ENCODE data around the gene RPL39.
"Not testable (repeated sequence)": the region's sequence is repeated elsewhere in the genome, so short reads cannot be mapped to it uniquely, and the experiment has no call there.

Gene RPL39

GRCh38 chrX:119791437-119792231 is at the start of gene RPL39:
Gene RPL39, minus strand, starts transcription at chrX:119791630. Its CDS starts 54 bp downstream, at chrX:119791576.
- peaks cover 18% of the 10 kb centered on the region for H3K4me1 Mint-ChIP-seq

GRCh38 chrX:119833905-119834304 is 42.5 kb upstream of the RPL39 start:
- Mint-ChIP-seq H3K4me3 (no peak overlapping the region), H3K4me1 (no peaks in the 10 kb centered on the region), H3K27ac (ENCODE audit: low read depth) (no peak overlapping the region), H3K36me3 (ENCODE audit: insufficient read depth) (peaks cover 54% of the 10 kb centered on the region), H3K9me3 (no peaks in the 10 kb centered on the region), H3K27me3 (no peaks in the 10 kb centered on the region)
- no peak for DNase-seq (ENCODE audit: low spot score in 2 of 2)
- ATAC-seq (replicated peaks; ENCODE audit: extremely low read depth, poor library complexity, severe bottlenecking): no peak

More at GRCh38 chrX:119791437-119792231, at the start of gene RPL39:
- no peaks in the 10 kb centered on the region for H3K9me3 Mint-ChIP-seq
- peak within 1 kb of the TSS; percentile 91 for H3K4me3 Mint-ChIP-seq
- H3K36me3 Mint-ChIP-seq (ENCODE audit: insufficient read depth): peaks cover 25% of the 10 kb centered on the region
- DNase-seq (ENCODE audit: low spot score in 2 of 2) (peak; percentile 55 to 73), ATAC-seq (replicated peaks; ENCODE audit: extremely low read depth, poor library complexity, severe bottlenecking) (peak; percentile 91)
- peak within 1 kb of the TSS; percentile 97 for H3K27ac Mint-ChIP-seq (ENCODE audit: low read depth)
- no peaks in the 10 kb centered on the region for H3K27me3 Mint-ChIP-seq

GRCh38 chrX:119828446-119828845 is 37.0 kb upstream of the RPL39 start:
- ATAC-seq (replicated peaks; ENCODE audit: extremely low read depth, poor library complexity, severe bottlenecking): no peak

GRCh38 chrX:119826399-119826959 is 35.0 kb upstream of the RPL39 start:
- ATAC-seq (replicated peaks; ENCODE audit: extremely low read depth, poor library complexity, severe bottlenecking) (no peak), DNase-seq (ENCODE audit: low spot score in 2 of 2) (no peak)
- Mint-ChIP-seq H3K4me3 (no peak overlapping the region), H3K36me3 (ENCODE audit: insufficient read depth) (peaks cover 18% of the 10 kb centered on the region), H3K27ac (ENCODE audit: low read depth) (no peak overlapping the region), H3K4me1 (no peaks in the 10 kb centered on the region), H3K27me3 (no peaks in the 10 kb centered on the region), H3K9me3 (no peaks in the 10 kb centered on the region)

More at GRCh38 chrX:119828446-119828845, 37.0 kb upstream of the RPL39 start:
- Mint-ChIP-seq H3K36me3 (ENCODE audit: insufficient read depth) (peaks cover 22% of the 10 kb centered on the region), H3K9me3 (no peaks in the 10 kb centered on the region), H3K4me1 (no peaks in the 10 kb centered on the region), H3K27me3 (no peaks in the 10 kb centered on the region), H3K4me3 (no peak overlapping the region), H3K27ac (ENCODE audit: low read depth) (no peak overlapping the region)
- DNase-seq (ENCODE audit: low spot score in 2 of 2): no peak

- H3K27me3 Mint-ChIP-seq; H3K9me3 Mint-ChIP-seq; H3K36me3 Mint-ChIP-seq (ENCODE audit: insufficient read depth); H3K4me1 Mint-ChIP-seq; ATAC-seq (replicated peaks; ENCODE audit: extremely low read depth, poor library complexity, severe bottlenecking); H3K4me3 Mint-ChIP-seq; DNase-seq (ENCODE audit: low spot score in 2 of 2); H3K27ac Mint-ChIP-seq (ENCODE audit: low read depth): not testable (repeated sequence)
Observed at GRCh38 chrX:119824221-119824620, 32.8 kb upstream of the RPL39 start.

- H3K27ac Mint-ChIP-seq (ENCODE audit: low read depth): peak overlapping the region; percentile 89
Observed at GRCh38 chrX:119821703-119822102, 30.3 kb upstream of the RPL39 start.

GRCh38 chrX:119817130-119817690 is 25.8 kb upstream of the RPL39 start:
- ATAC-seq (replicated peaks; ENCODE audit: extremely low read depth, poor library complexity, severe bottlenecking) (no peak), DNase-seq (ENCODE audit: low spot score in 2 of 2) (no peak)
- no peak overlapping the region for H3K27ac Mint-ChIP-seq (ENCODE audit: low read depth)
- H3K9me3 Mint-ChIP-seq: no peaks in the 10 kb centered on the region
- H3K4me3 Mint-ChIP-seq: no peak overlapping the region
- no peaks in the 10 kb centered on the region for H3K4me1 Mint-ChIP-seq
- no peaks in the 10 kb centered on the region for H3K36me3 Mint-ChIP-seq (ENCODE audit: insufficient read depth)
- H3K27me3 Mint-ChIP-seq: no peaks in the 10 kb centered on the region

More at GRCh38 chrX:119821703-119822102, 30.3 kb upstream of the RPL39 start:
- H3K4me3 Mint-ChIP-seq: peak overlapping the region; percentile 7
- ATAC-seq (replicated peaks; ENCODE audit: extremely low read depth, poor library complexity, severe bottlenecking) (peak; percentile 96), DNase-seq (ENCODE audit: low spot score in 2 of 2) (peak in 1 of 2 donors; percentile 9)
- H3K9me3 Mint-ChIP-seq; H3K4me1 Mint-ChIP-seq; H3K27me3 Mint-ChIP-seq; H3K36me3 Mint-ChIP-seq (ENCODE audit: insufficient read depth): not testable (repeated sequence)

- H3K36me3 Mint-ChIP-seq (ENCODE audit: insufficient read depth): no peaks in the 10 kb centered on the region
- H3K9me3 Mint-ChIP-seq: no peaks in the 10 kb centered on the region
- ATAC-seq (replicated peaks; ENCODE audit: extremely low read depth, poor library complexity, severe bottlenecking): no peak
- no peak overlapping the region for H3K27ac Mint-ChIP-seq (ENCODE audit: low read depth)
- no peaks in the 10 kb centered on the region for H3K27me3 Mint-ChIP-seq
- DNase-seq (ENCODE audit: low spot score in 2 of 2): no peak
- H3K4me1 Mint-ChIP-seq: no peaks in the 10 kb centered on the region
- no peak overlapping the region for H3K4me3 Mint-ChIP-seq
Observed at GRCh38 chrX:119816300-119816699, 24.9 kb upstream of the RPL39 start.

GRCh38 chrX:119809185-119809666 is 17.8 kb upstream of the RPL39 start:
- H3K27me3 Mint-ChIP-seq: no peaks in the 10 kb centered on the region
- DNase-seq (ENCODE audit: low spot score in 2 of 2): no peak
- no peaks in the 10 kb centered on the region for H3K9me3 Mint-ChIP-seq
- no peak for ATAC-seq (replicated peaks; ENCODE audit: extremely low read depth, poor library complexity, severe bottlenecking)
- no peaks in the 10 kb centered on the region for H3K4me1 Mint-ChIP-seq
- no peak overlapping the region for H3K4me3 Mint-ChIP-seq
- no peak overlapping the region for H3K27ac Mint-ChIP-seq (ENCODE audit: low read depth)
- no peaks in the 10 kb centered on the region for H3K36me3 Mint-ChIP-seq (ENCODE audit: insufficient read depth)

- H3K27ac Mint-ChIP-seq (ENCODE audit: low read depth); H3K4me3 Mint-ChIP-seq; ATAC-seq (replicated peaks; ENCODE audit: extremely low read depth, poor library complexity, severe bottlenecking); H3K27me3 Mint-ChIP-seq; H3K9me3 Mint-ChIP-seq; H3K36me3 Mint-ChIP-seq (ENCODE audit: insufficient read depth); H3K4me1 Mint-ChIP-seq; DNase-seq (ENCODE audit: low spot score in 2 of 2): not testable (repeated sequence)
Observed at GRCh38 chrX:119808461-119808860, 17.0 kb upstream of the RPL39 start.

- DNase-seq (ENCODE audit: low spot score in 2 of 2) (no peak), ATAC-seq (replicated peaks; ENCODE audit: extremely low read depth, poor library complexity, severe bottlenecking) (no peak)
- Mint-ChIP-seq H3K4me3 (no peak overlapping the region), H3K4me1 (no peaks in the 10 kb centered on the region), H3K27me3 (no peaks in the 10 kb centered on the region), H3K9me3 (no peaks in the 10 kb centered on the region), H3K36me3 (ENCODE audit: insufficient read depth) (no peaks in the 10 kb centered on the region), H3K27ac (ENCODE audit: low read depth) (no peak overlapping the region)
Observed at GRCh38 chrX:119802546-119802945, 11.1 kb upstream of the RPL39 start.

GRCh38 chrX:119801253-119802221 is 10.1 kb upstream of the RPL39 start:
- ATAC-seq (replicated peaks; ENCODE audit: extremely low read depth, poor library complexity, severe bottlenecking) (no peak), DNase-seq (ENCODE audit: low spot score in 2 of 2) (no peak)
- Mint-ChIP-seq H3K4me1 (no peaks in the 10 kb centered on the region), H3K27ac (ENCODE audit: low read depth) (no peak overlapping the region), H3K4me3 (no peak overlapping the region), H3K9me3 (no peaks in the 10 kb centered on the region), H3K27me3 (no peaks in the 10 kb centered on the region), H3K36me3 (ENCODE audit: insufficient read depth) (no peaks in the 10 kb centered on the region)

Measured in central memory CD8-positive, alpha-beta T cell (primary cell).